GM23248 (cell line): Measurements from ENCODE around the gene WDR4. TPM values are rescaled to one million over a fixed set of nuclear protein-coding genes. Genes with fewer than 3 reads are reported as not detected.

Experiments used
- DNase-seq: peaks from one replicate; pipeline ENCODE4 v3.0.0-alpha.2; 2015
- H2AFZ ChIP-seq: fragments of 200-600 bp; sonication (generic); 2 replicates; pipeline ENCODE4 v1.6.1; 2016; ENCODE audit warnings: antibody characterized with exemption
- H3F3A ChIP-seq: fragments of 200-600 bp; sonication (generic); 2 replicates; pipeline ENCODE4 v1.6.1; 2016; ENCODE audit warnings: mild to moderate bottlenecking, antibody characterized with exemption, mixed run types; ENCODE audit not compliant: insufficient read depth
- H3K27ac ChIP-seq: fragments of 200-600 bp; sonication (generic); 2 replicates; pipeline ENCODE4 v1.5.1; 2016; ENCODE audit warnings: mild to moderate bottlenecking
- H3K27me3 ChIP-seq: fragments of 200-600 bp; sonication (generic); replicated peaks from 2 replicates; pipeline ENCODE4 v1.6.1; 2016; ENCODE audit warnings: mild to moderate bottlenecking; ENCODE audit not compliant: insufficient read depth
- H3K36me3 ChIP-seq: fragments of 200-600 bp; sonication (generic); 2 replicates; pipeline ENCODE4 v1.6.1; 2016; ENCODE audit warnings: low read depth, mild to moderate bottlenecking
- H3K4me1 ChIP-seq: fragments of 200-600 bp; sonication (generic); 2 replicates; pipeline ENCODE4 v1.6.1; 2016; ENCODE audit warnings: mild to moderate bottlenecking; ENCODE audit not compliant: insufficient read depth
- H3K4me2 ChIP-seq: fragments of 200-600 bp; sonication (generic); one replicate; pipeline ENCODE4 v1.6.1; 2016; ENCODE audit warnings: mild to moderate bottlenecking; ENCODE audit not compliant: unreplicated experiment
- H3K4me3 ChIP-seq: fragments of 200-600 bp; sonication (generic); 2 replicates; pipeline ENCODE4 v1.5.1; 2016; ENCODE audit warnings: mild to moderate bottlenecking
- H3K79me2 ChIP-seq: fragments of 200-600 bp; sonication (generic); 2 replicates; pipeline ENCODE4 v1.6.1; 2016; ENCODE audit warnings: mild to moderate bottlenecking; ENCODE audit not compliant: insufficient read depth
- H3K9ac ChIP-seq: fragments of 200-600 bp; sonication (generic); 2 replicates; pipeline ENCODE4 v1.6.1; 2016; ENCODE audit warnings: mild to moderate bottlenecking
- H3K9me2 ChIP-seq: fragments of 200-600 bp; sonication (generic); 2 replicates; pipeline ENCODE4 v1.6.1; 2016; ENCODE audit warnings: mixed run types, mild to moderate bottlenecking, moderate library complexity; ENCODE audit not compliant: insufficient read depth
- H3K9me3 ChIP-seq: fragments of 200-600 bp; sonication (generic); one replicate; pipeline ENCODE4 v1.6.1; 2017; ENCODE audit warnings: low read depth
- H4K20me1 ChIP-seq: fragments of 200-600 bp; sonication (generic); 2 replicates; pipeline ENCODE4 v1.6.0; 2016; ENCODE audit not compliant: insufficient read depth
- EZH2 ChIP-seq: fragments of 200-600 bp; sonication (generic); IDR thresholded peaks from 2 replicates; pipeline ENCODE4 v1.6.1; 2018; ENCODE audit warnings: antibody characterized with exemption, mild to moderate bottlenecking; ENCODE audit not compliant: insufficient read depth, poor library complexity, severe bottlenecking
- EZH2phosphoT487 ChIP-seq: fragments of 200-600 bp; sonication (generic); IDR thresholded peaks from 2 replicates; pipeline ENCODE4 v1.6.1; 2018; ENCODE audit warnings: antibody characterized with exemption, moderate library complexity, mild to moderate bottlenecking, low read depth; ENCODE audit not compliant: insufficient read depth
- WGBS, 2 experiments: methylation state at CpG; one replicate each; pipeline ENCODE4 v1.1.6; 2015 to 2017; ENCODE audit warnings: low lambda C conversion rate in 2 of 2, low coverage in 1 of 2; ENCODE audit errors: missing lambda C conversion rate in 2 of 2; 5-methylcytosine and 5-hydroxymethylcytosine counted together
- in situ Hi-C: fragments of 300-500 bp; cut with MboI; formaldehyde crosslinking; loops from 2 replicates; pipeline ENCODE4 v1.15.0; 2020
- polyA plus RNA-seq: library from polyadenylated mRNA; unstranded; fragments of >200 nt; fragmentation: Nextera tagmentation; extraction: Ambion mirVana; gene quantifications from 2 replicates; pipeline ENCODE4 v1.2.1, GENCODE V29; 2016
- total RNA-seq: library from RNA; depleted of rRNA; stranded (reverse); fragments of >200 nt; shearing (Covaris generic); gene quantifications from 2 replicates; pipeline ENCODE4 v1.2.3, GENCODE V29; 2014

WDR4 gene
- total and polyA plus RNA-seq, 2 experiments from 2014 or later: 11.9 to 13.5 TPM

DNA sequence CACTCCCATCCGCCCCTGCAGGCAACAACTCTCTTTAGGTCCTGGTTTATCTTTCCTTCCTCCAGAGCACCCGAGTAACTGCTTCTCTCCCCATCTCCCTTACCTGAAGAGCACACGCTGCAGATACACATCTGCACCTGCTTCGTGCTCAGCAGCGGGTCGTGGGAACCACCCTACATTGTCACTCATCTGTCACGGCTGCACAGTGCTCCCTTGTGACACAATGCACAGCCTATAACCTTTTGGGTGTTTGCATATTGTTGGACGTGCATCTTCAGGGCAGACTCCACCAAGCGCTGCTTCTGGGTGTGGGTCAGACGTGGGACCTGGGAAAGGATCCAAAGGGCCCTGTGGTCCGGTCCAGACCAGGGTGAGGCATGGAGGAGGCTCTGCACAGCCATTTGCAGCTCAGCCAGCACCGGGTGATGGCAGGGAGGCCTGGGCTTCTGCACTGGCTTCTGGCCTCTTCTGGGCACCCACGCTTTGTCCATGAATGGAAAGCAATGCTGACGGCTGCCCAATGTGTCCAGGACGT, 42.5 kb downstream of the WDR4 start:
- Histone ChIP-seq H2AFZ (no peak overlapping the region), H3F3A (no peaks in the 10 kb centered on the region), H3K36me3 (no peaks in the 10 kb centered on the region; the same call in 1 of the 2 replicates), H3K9me2 (no peaks in the 10 kb centered on the region), H3K27me3 (no peaks in the 10 kb centered on the region), H3K79me2 (no peaks in the 10 kb centered on the region), H3K27ac (no peak overlapping the region), H4K20me1 (no peaks in the 10 kb centered on the region), H3K9ac (no peak overlapping the region), H3K4me1 (no peaks in the 10 kb centered on the region), H3K4me2 (no peak overlapping the region), H3K9me3 (no peaks in the 10 kb centered on the region), H3K4me3 (no peak overlapping the region)
- DNase-seq: no peak
- in situ Hi-C loops: no loop called here
- whole genome bisulfite sequencing, 2 experiments: 72 to 73% methylated on average over 15 of the region's 15 CpGs
- no peak for TF ChIP-seq EZH2phosphoT487
- TF ChIP-seq EZH2: no peak

DNA sequence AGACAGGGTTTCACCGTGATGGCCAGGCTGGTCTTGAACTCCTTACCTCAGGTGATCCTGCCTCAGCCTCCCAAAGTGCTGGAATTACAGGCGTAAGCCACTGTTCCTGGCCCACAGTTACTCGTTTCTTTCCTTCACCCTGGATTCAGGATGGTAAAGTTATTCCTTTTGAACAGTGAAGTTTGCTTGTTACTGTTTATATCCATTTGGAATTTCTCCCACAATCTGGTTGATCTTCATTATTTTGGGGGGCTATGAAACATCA, 43.0 kb downstream of the WDR4 start:
- in situ Hi-C loops: no loop called here
- Histone ChIP-seq H2AFZ (no peak overlapping the region), H3K9me3 (no peaks in the 10 kb centered on the region), H4K20me1 (no peaks in the 10 kb centered on the region), H3K27ac (no peak overlapping the region), H3K9me2 (no peaks in the 10 kb centered on the region), H3F3A (no peaks in the 10 kb centered on the region), H3K79me2 (no peaks in the 10 kb centered on the region), H3K4me1 (no peaks in the 10 kb centered on the region), H3K9ac (no peak overlapping the region), H3K4me2 (no peak overlapping the region), H3K27me3 (no peaks in the 10 kb centered on the region), H3K4me3 (no peak overlapping the region), H3K36me3 (no peaks in the 10 kb centered on the region; the same call in 1 of the 2 replicates)
- 74 to 82% methylated on average over 3 of the region's 3 CpGs for WGBS, 2 experiments
- no peak for TF ChIP-seq EZH2phosphoT487
- no peak for TF ChIP-seq EZH2
- DNase-seq: no peak

DNA sequence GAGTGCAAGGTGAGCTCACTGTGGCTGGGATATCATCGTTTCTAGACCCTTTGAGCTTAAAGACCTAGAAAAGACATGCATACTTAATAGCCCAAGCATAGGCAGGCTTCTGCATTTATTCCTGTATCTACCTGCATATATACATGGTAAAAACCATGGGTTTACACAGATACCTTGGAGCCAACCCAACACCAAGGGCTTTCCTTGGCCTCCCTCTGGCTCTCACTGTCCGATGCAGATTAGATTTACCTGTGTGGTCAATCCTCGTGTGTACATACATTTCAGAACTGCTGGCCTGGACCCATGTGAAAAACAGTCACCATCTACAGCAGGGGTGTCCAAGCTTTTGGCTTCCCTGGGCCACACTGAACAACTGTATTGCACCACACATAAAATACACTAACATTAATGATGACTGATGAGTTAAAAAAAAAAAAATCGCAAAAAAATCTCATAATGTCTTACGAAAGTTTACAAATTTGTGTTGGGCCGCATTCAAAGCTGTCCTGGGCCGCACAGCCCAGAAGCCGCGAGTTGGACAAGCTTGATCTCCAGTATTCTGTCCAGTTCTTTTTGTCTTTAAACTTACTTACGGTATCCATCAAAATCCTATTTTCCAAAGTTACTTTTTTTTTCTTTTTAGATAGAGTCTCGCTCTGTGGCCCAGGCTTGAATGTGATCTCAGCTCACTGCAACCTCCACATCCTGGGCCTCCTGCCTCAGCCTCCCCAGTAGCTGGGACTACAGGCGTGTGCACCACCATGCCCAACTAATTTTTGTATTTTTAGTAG, 43.5 kb downstream of the WDR4 start:
- H3K4me2 ChIP-seq: no peak overlapping the region
- TF ChIP-seq EZH2phosphoT487 (no peak), EZH2 (no peak)
- no peak overlapping the region for H3K4me3 ChIP-seq
- H3K27me3 ChIP-seq: no peaks in the 10 kb centered on the region
- H2AFZ ChIP-seq: no peak overlapping the region
- no peaks in the 10 kb centered on the region for H3K9me2 ChIP-seq
- no peak for DNase-seq
- H3K9ac ChIP-seq: no peak overlapping the region
- no peaks in the 10 kb centered on the region; the same call in 1 of the 2 replicates for H3K36me3 ChIP-seq
- no peak overlapping the region for H3K27ac ChIP-seq
- no peaks in the 10 kb centered on the region for H4K20me1 ChIP-seq
- H3K79me2 ChIP-seq: no peaks in the 10 kb centered on the region
- H3F3A ChIP-seq: no peaks in the 10 kb centered on the region
- in situ Hi-C loops: no loop called here
- 79 to 80% methylated on average over 12 of the region's 12 CpGs for WGBS, 2 experiments
- H3K9me3 ChIP-seq: no peaks in the 10 kb centered on the region
- no peaks in the 10 kb centered on the region for H3K4me1 ChIP-seq

DNA sequence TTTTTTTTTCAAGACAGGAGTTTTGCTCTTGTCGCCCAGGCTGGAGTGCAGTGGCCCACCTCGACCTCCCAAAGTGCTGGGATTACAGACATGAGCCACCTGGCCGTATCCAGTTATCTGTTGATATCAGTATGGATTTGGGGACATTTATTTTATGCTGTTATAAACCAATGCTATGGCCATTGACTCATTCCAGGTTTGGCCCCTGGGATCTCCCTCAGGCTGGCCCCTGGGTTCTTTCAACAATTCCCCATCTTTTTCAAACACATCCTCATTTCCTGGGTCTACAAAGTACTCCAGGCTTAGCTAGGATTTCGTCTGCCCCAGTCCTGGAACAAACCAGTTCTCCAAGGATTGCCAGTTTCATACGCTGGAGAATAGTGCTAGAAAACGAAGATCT, 44.1 kb downstream of the WDR4 start:
- Histone ChIP-seq H3K4me2 (no peak overlapping the region), H3K9ac (no peak overlapping the region), H3K27ac (no peak overlapping the region), H3K36me3 (no peaks in the 10 kb centered on the region; the same call in 1 of the 2 replicates), H4K20me1 (no peaks in the 10 kb centered on the region), H3K4me1 (no peaks in the 10 kb centered on the region), H3K4me3 (no peak overlapping the region), H3K9me3 (no peaks in the 10 kb centered on the region), H3K79me2 (no peaks in the 10 kb centered on the region), H2AFZ (no peak overlapping the region), H3K9me2 (no peaks in the 10 kb centered on the region), H3F3A (no peaks in the 10 kb centered on the region), H3K27me3 (no peaks in the 10 kb centered on the region)
- no peak for TF ChIP-seq EZH2phosphoT487
- TF ChIP-seq EZH2: no peak
- no peak for DNase-seq
- 75 to 84% methylated on average over 6 of the region's 6 CpGs for WGBS, 2 experiments
- in situ Hi-C loops: no loop called here
